Measurements from ENCODE around the gene PIP4K2B.
"Not testable (repeated sequence)": the region's sequence is repeated elsewhere in the genome, so short reads cannot be mapped to it uniquely, and the experiment has no call there.

PIP4K2B gene

DNA sequence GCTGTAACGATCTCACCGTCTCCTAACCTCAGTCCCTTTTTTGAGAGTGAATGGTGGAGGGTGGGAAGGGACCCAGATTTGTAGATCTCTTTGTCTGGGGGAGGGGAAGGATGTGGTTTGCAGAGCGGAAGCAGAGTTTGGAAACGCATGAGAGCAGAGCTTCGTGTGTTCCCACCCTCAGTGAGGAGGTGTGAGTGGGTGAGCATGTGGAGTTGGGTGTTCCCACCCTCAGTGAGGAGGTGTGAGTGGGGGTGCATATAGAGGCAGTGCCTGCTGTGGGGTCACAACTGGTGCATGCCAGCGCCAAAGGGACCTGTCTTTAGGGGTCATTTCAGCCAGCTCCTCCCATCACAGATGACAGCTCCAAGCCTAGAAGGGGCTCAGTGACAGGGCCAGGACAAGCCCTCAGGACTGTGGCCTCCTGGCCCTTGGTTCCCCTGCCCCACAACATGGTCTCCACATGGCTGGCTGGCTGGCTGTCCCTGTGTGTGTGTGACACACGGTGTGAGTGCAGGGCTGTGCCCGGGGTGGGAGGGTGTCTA lies 71.0 kb downstream of the PIP4K2B start:
- peak; percentile 65 for DNase-seq

DNA sequence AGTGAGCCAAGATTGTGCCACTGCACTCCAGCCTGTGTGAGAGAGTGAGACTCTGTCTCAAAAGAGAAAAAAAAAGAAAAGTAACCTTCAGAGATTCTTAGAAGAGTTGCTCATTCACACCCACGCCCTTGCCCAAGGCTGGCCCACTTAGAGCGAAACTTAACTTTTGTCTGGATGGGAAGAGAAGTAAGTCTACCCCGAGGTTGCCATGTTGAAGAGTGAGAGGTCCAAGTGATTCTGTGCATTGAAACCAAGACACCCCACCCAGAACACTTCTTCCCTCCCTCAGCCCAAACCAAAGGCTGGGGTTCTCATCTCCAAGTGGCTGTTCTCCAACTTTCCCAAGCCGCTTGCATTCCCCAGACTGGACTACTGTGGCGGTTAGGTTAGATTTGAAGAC lies 71.6 kb downstream of the PIP4K2B start:
- DNase-seq, result peak; percentile 90

DNA sequence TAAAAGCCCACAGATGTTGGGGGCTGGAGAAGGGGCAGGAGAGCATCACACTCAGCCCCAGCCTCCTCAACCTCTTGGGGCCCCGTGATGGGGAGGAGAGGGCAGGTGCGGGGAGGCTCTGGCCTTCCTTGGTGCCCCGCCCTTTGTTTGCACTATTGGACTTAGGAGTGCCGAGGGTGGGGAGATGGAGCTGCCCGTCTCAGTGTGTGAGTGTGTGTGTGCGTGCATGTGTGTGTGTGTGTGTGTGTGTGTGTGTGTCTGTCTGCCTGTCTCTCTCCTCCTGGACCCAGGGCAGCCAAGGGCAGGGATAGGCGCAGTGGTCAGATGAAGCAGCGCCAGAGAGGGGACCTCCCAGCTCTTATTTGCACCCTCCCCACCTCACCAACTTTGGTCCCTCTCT lies 73.2 kb downstream of the PIP4K2B start:
- not testable (repeated sequence) for DNase-seq

DNA sequence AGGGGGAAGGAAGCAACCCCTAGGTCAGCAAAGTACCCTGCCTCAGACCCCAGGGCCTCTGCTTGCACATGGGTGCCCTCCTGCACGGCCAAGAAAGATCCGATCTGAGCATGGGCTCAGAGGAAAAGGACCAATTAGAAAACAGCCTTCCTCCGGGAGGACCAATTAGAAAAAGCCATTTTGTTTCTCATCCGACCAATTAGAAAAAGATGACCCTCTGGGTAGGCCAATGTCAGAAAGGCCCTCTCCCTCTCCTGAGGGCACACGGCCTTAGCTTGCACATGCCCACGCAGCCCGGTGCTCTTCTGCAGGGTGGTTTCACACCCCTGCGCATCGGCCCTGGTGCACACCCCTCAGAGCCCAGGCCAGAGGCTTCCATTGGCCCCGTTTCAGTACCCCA lies 74.3 kb downstream of the PIP4K2B start:
- no peak for DNase-seq

DNA sequence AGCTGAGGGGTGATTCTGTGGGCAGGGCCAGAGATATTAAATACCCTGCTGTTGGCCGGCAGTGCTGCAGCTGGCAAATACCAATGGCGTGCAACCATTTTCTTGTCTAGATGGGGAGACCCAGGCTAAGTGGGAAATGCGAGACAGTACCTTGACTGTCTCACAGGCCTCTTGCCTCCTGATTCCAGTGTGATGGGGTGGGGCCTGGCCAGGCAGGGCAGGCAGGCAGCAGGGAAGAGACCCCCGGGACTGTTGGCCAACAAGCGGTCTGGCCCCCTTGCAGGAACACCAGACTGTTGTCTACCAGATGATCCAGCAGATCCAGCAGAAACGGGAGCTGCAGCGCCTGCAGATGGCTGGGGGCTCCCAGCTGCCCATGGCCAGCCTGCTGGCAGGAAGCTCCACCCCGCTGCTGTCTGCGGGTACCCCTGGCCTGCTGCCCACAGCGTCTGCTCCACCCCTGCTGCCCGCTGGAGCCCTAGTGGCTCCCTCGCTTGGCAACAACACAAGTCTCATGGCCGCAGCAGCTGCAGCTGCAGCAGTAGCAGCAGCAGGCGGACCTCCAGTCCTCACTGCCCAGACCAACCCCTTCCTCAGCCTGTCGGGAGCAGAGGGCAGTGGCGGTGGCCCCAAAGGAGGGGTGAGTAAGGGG lies 74.9 kb downstream of the PIP4K2B start:
- DNase-seq, result no peak

DNA sequence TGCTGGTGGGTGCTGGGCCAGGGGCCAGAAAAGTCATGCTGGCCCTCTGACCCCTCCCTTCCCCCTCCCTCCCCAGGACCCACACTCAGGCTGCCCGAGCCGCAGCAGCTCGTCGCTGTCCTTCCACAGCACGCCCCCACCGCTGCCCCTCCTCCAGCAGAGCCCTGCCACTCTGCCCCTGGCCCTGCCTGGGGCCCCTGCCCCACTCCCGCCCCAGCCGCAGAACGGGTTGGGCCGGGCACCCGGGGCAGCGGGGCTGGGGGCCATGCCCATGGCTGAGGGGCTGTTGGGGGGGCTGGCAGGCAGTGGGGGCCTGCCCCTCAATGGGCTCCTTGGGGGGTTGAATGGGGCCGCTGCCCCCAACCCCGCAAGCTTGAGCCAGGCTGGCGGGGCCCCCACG lies 77.6 kb downstream of the PIP4K2B start:
- no peak for DNase-seq

DNA sequence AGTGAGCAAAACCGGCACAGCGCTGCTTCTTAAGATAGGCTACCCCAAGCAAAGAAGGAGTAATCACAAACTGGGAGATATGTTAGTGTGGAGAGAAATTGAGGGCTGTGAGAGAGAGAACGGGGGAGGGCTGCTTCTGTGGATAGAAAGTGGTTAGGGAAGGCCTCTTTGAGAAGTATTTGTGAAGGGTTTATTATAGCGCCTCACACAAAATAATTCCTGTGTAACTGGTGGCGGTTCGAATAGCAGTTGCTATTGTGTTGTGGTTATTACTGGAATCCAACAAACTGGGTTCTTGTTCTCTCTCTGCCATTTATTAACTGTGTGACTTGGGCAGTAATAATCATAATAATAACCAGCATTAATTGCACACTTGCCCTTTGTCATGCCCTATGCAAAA lies 78.4 kb downstream of the PIP4K2B start:
- no peak for DNase-seq

DNA sequence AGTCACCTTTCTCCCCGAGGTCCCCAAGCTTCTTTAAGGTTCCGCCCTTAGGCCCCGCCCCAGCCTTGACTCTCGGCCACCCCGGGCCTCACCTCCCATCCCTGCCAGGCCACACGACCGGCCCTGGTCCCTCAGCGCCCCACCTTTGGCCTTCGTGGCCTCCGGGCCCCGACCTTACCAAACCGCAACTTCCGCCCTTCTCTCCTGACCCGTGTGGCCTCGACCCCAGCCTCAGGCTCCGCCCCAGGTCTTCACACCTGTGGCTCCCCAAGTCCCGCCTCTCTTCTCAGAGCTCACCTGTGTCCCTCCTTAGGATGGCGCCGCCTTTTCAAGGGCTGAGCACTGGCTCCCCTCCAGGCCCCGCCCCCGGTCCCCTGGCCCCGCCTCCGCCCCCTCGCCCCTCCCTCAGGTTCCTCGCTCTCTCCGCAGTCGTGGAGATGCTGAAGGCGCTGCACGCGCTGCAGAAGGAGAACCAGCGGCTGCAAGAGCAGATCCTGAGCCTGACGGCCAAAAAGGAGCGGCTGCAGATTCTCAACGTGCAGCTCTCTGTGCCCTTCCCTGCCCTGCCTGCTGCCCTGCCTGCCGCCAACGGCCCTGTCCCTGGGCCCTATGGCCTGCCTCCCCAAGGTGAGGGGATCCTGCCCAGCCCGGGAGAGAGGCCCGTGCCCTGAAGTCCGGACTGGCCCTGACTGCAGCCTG lies 79.3 kb downstream of the PIP4K2B start:
- no peak for DNase-seq

DNA sequence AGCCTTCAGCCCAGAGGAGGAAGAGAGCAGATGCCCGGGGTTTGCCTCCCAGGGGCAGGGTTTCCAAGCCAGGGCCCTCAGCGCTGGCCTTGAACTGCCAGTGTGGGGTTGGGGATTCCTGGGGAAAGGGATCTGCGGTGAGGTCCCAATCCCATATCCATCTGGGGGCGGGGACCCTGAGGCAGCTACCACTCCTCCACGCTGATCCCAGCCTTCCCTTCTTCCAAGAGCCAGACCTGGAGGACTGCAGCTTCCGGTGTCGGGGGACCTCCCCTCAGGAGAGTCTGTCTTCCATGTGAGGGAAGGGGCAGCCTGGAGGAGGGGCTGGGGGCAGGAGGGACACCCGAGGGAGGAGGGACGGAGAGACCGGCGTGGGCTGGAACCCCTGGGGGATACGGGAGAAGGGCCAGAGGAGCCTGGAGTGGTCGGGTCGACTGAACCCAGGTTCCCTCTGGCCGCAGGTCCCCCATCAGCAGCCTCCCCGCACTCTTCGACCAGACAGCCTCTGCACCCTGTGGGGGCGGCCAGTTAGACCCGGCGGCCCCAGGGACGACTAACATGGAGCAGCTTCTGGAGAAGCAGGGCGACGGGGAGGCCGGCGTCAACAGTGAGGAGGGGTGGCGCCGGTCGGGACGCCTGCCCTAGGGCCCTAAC lies 79.9 kb downstream of the PIP4K2B start:
- no peak for DNase-seq

DNA sequence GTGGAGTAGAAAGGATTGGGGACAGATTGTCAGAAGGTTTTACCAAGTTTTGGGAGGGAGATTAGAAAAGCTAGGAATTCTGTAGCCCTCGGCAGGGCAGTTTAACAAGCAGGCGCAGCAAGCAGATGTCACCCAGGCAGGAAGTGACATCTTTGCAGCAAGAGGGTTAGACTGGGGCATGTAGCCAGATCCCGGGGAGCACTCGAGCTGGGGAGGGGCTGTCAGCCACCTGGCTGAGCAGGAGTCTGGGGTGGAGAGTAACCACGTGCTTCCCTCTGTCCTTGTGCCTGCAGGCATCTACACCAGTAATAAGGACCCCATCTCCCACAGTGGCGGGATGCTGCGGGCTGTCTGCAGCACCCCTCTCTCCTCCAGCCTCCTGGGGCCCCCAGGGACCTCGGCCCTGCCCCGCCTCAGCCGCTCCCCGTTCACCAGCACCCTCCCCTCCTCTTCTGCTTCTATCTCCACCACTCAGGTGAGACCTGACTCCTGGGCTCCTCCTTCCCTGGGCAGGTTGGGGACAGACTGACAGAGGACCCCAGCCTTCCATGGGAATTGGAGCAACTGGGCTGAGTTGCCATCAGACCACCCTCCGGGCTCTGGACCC lies 82.1 kb downstream of the PIP4K2B start:
- no peak for DNase-seq

DNA sequence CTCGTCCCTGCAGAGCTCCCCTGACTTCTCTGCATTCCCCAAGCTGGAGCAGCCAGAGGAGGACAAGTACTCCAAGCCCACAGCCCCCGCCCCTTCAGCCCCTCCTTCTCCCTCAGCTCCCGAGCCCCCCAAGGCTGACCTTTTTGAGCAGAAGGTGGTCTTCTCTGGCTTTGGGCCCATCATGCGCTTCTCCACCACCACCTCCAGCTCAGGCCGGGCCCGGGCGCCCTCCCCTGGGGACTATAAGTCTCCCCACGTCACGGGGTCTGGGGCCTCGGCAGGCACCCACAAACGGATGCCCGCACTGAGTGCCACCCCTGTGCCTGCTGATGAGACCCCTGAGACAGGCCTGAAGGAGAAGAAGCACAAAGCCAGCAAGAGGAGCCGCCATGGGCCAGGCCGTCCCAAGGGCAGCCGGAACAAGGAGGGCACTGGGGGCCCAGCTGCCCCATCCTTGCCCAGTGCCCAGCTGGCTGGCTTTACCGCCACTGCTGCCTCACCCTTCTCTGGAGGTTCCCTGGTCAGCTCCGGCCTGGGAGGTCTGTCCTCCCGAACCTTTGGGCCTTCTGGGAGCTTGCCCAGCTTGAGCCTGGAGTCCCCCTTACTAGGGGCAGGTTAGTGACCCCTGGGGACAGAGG lies 82.9 kb downstream of the PIP4K2B start:
- no peak for DNase-seq

Measured in activated CD4-positive, alpha-beta T cell treated with anti-CD3 and anti-CD28 coated beads for 48 hours (primary cell).